HepG2 (cell line): Measurements from ENCODE around the gene JAGN1. TPM values are rescaled to one million over a fixed set of nuclear protein-coding genes. Genes with fewer than 3 reads are reported as not detected.

Experiments used
- ATAC-seq: fragments of 200-7000 bp; cut with Tn5 transposase; 3 replicates; pipeline ENCODE4 v1.9.1; 2020; ENCODE audit warnings: mild to moderate bottlenecking, moderate library complexity
- BruUV-seq: library from RNA; stranded (reverse); fragments of 400-500 nt; replicated peaks from 2 replicates; lab custom pipeline; 2021; lab: Mats Ljungman, UMichigan
- CTCF ChIA-PET: fragments of 300-600 bp; formaldehyde crosslinking; extraction: SDS; loops from one replicate; lab custom pipeline; 2021; ENCODE audit warnings: low total read pairs, inconsistent platforms, low intra/inter-chr PET ratio; lab: Yijun Ruan, JAX
- POLR2A ChIA-PET: fragments of 350-600 bp; sonication (Branson Sonifier 250); formaldehyde crosslinking; loops from one replicate; lab custom pipeline; 2020; ENCODE audit warnings: antibody characterized with exemption, inconsistent platforms; lab: Yijun Ruan, JAX
- DNase-seq: peaks from one replicate; pipeline ENCODE4 v3.0.0-alpha.2; 2015; ENCODE audit warnings: low spot score
- FAIRE-seq: peaks from 3 replicates; lab custom pipeline; 2011; peaks lifted over from hg19 to GRCh38; lab: Jason Lieb, UNC
- H2AFZ ChIP-seq: one replicate; pipeline ENCODE4 v1.6.1; 2011; ENCODE audit warnings: low read length, inconsistent platforms
- H3K27ac ChIP-seq: fragments of 300-600 bp; 3 replicates; pipeline ENCODE4 v1.8.0; 2011; ENCODE audit warnings: mixed run types, mild to moderate bottlenecking, mixed read lengths, low read length, inconsistent platforms; ENCODE audit not compliant: insufficient read depth; ENCODE audit errors: extremely low read length
- H3K27me3 ChIP-seq, 2 experiments: fragments of 200-600 bp in 1 of 2; 2 replicates in 1 of 2; 3 replicates in 1 of 2; pipeline versions ENCODE4 v1.6.0 to v1.8.0; 2011; ENCODE audit warnings: low read length in 2 of 2, mild to moderate bottlenecking in 2 of 2, moderate library complexity in 2 of 2, inconsistent platforms in 1 of 2; ENCODE audit not compliant: insufficient read depth in 2 of 2, control insufficient read depth in 1 of 2
- H3K36me3 ChIP-seq, 2 experiments: fragments of 200-600 bp in 1 of 2; replicated peaks in 1 of 2; 2 replicates in 1 of 2; 3 replicates in 1 of 2; pipeline versions ENCODE4 v1.5.1 to v1.8.0; 2011; ENCODE audit warnings: low read length in 2 of 2, inconsistent platforms in 1 of 2; ENCODE audit not compliant: insufficient read depth in 2 of 2, control insufficient read depth in 1 of 2
- H3K4me1 ChIP-seq: 2 replicates; pipeline ENCODE4 v1.5.1; 2012; ENCODE audit warnings: low read length, inconsistent platforms; ENCODE audit not compliant: insufficient read depth
- H3K4me2 ChIP-seq: 2 replicates; pipeline ENCODE4 v1.6.0; 2011; ENCODE audit warnings: low read depth, low read length, inconsistent platforms
- H3K4me3 ChIP-seq, 3 experiments: fragments of 200-600 bp in 1 of 3; sonication (generic), shearing (Covaris generic) in 1 of 3; replicated peaks in 1 of 3; 2 replicates each; pipeline ENCODE4 v1.5.1; 2011 to 2016; ENCODE audit warnings: low read length in 3 of 3, inconsistent platforms in 2 of 3, low read depth in 2 of 3, mild to moderate bottlenecking in 2 of 3, control low read depth in 1 of 3, mixed read lengths in 1 of 3; ENCODE audit not compliant: insufficient read depth in 1 of 3
- H3K79me2 ChIP-seq: one replicate; pipeline ENCODE4 v1.6.1; 2011; ENCODE audit warnings: low read length, inconsistent platforms; ENCODE audit not compliant: insufficient read depth
- H3K9ac ChIP-seq: 2 replicates; pipeline ENCODE4 v1.6.0; 2011; ENCODE audit warnings: mild to moderate bottlenecking, low read depth, low read length, inconsistent platforms; ENCODE audit not compliant: insufficient read depth
- H3K9me3 ChIP-seq: 2 replicates; pipeline ENCODE4 v1.5.1; 2012; ENCODE audit warnings: mild to moderate bottlenecking, low read length
- H4K20me1 ChIP-seq: 2 replicates; pipeline ENCODE4 v1.6.0; 2011; ENCODE audit warnings: inconsistent platforms, mild to moderate bottlenecking, low read length, moderate library complexity; ENCODE audit not compliant: insufficient read depth
- ASH2L ChIP-seq: fragments of 300-600, 200-600 bp; sonication (generic); IDR thresholded peaks from 2 replicates; pipeline ENCODE4 v1.7.0; 2017; ENCODE audit warnings: low read depth, mild to moderate bottlenecking, moderate library complexity, mixed read lengths, low read length; ENCODE audit not compliant: insufficient read length
- FOSL2 ChIP-seq: sonication (generic); formaldehyde crosslinking; IDR thresholded peaks from 2 replicates; pipeline ENCODE4 v1.4.0; 2020; ENCODE audit warnings: missing genetic modification reagents
- GPN1 ChIP-seq: sonication (generic); formaldehyde crosslinking; IDR thresholded peaks from 2 replicates; pipeline ENCODE4 v1.5.1; 2020; ENCODE audit warnings: missing genetic modification reagents, borderline replicate concordance
- HMGA1 ChIP-seq: sonication (generic); formaldehyde crosslinking; conservative IDR thresholded peaks from 2 replicates; pipeline ENCODE4 v1.4.0; 2020; ENCODE audit warnings: missing genetic modification reagents
- LCORL ChIP-seq, 2 experiments: fragments of 450-650 bp in 1 of 2; sonication (generic) in 1 of 2; formaldehyde crosslinking in 1 of 2; IDR thresholded peaks; 2 replicates each; pipeline versions ENCODE4 v1.5.0 to v1.6.1; 2017 to 2020; ENCODE audit warnings: antibody characterized with exemption in 1 of 2, missing genetic modification reagents in 1 of 2
- MAF1 ChIP-seq: sonication (generic); formaldehyde crosslinking; IDR thresholded peaks from 2 replicates; pipeline ENCODE4 v1.5.0; 2020; ENCODE audit warnings: missing genetic modification reagents, borderline replicate concordance
- PTBP1 ChIP-seq: fragments of 200-400 bp; formaldehyde crosslinking; IDR thresholded peaks from 2 replicates; pipeline ENCODE4 v1.6.1; 2018; ENCODE audit warnings: low read length, low read depth; ENCODE audit not compliant: poor library complexity, severe bottlenecking
- SNRNP70 ChIP-seq: fragments of 200-400 bp; formaldehyde crosslinking; IDR thresholded peaks from 2 replicates; pipeline ENCODE4 v1.6.1; 2017; ENCODE audit warnings: mild to moderate bottlenecking, low read depth, low read length, moderate library complexity
- SP4 ChIP-seq: sonication (generic); formaldehyde crosslinking; IDR thresholded peaks from 2 replicates; pipeline ENCODE4 v1.8.1; 2023; ENCODE audit warnings: mild to moderate bottlenecking, missing genetic modification reagents
- ZFP36L2 ChIP-seq: sonication (generic); formaldehyde crosslinking; IDR thresholded peaks from 2 replicates; pipeline ENCODE4 v1.4.0; 2020; ENCODE audit warnings: missing genetic modification reagents
- ZNF263 ChIP-seq: sonication (generic); formaldehyde crosslinking; IDR thresholded peaks from 2 replicates; pipeline ENCODE4 v1.4.0; 2020; ENCODE audit warnings: missing genetic modification reagents
- ZNF782 ChIP-seq: sonication (generic); formaldehyde crosslinking; IDR thresholded peaks from 2 replicates; pipeline ENCODE4 v1.4.0; 2020; ENCODE audit warnings: missing genetic modification reagents, mild to moderate bottlenecking, borderline replicate concordance
- WGBS: methylation state at CpG from one replicate; pipeline ENCODE4 v1.1.6; 2017; ENCODE audit warnings: low lambda C conversion rate; 5-methylcytosine and 5-hydroxymethylcytosine counted together
- in situ Hi-C: cut with HindIII; loops from 2 replicates; pipeline ENCODE4 v1.10.0; 2017; ENCODE audit warnings: low pct_unique_long_range_greater_than_20kb; ENCODE audit not compliant: extremely low pct_ligation_motif_present
- intact Hi-C: fragments of 100-400 bp; cut with micrococcal nuclease; formaldehyde crosslinking; loops from one replicate; pipeline ENCODE4 v1.10.0; 2022; ENCODE audit not compliant: unreplicated experiment
- polyA plus RNA-seq, 8 experiments: library from polyadenylated mRNA; depleted of rRNA in 3 of 8; stranded (reverse) in 7 of 8; unstranded in 1 of 8; fragments of >200 nt; fragmentation: Illumina TruSeq in 4 of 8; extraction: Trizol in 4 of 8; gene quantifications; 2 replicates each; pipeline versions ENCODE4 v1.2.1 to v1.2.3, GENCODE V29; 2011 to 2016; ENCODE audit warnings: low read depth in 4 of 8, missing spikeins in 1 of 8, mixed read lengths in 1 of 8; ENCODE audit not compliant: insufficient read depth in 1 of 8
- total RNA-seq, 5 experiments: library from RNA; depleted of rRNA; stranded (reverse); fragments of >200 nt; fragmentation: Illumina TruSeq; extraction: Trizol; gene quantifications; 2 replicates each; pipeline ENCODE4 v1.2.3, GENCODE V29; 2016; ENCODE audit warnings: low read depth in 1 of 5
- TF ChIP-seq, protein P1 (sequence below): sonication (generic); formaldehyde crosslinking; IDR thresholded peaks from 2 replicates; pipeline ENCODE4 v1.4.0; 2020; ENCODE audit warnings: missing genetic modification reagents, mild to moderate bottlenecking, borderline replicate concordance
- TF ChIP-seq, protein P2 (sequence below): sonication (generic); formaldehyde crosslinking; IDR thresholded peaks from 2 replicates; pipeline ENCODE4 v1.4.0; 2020; ENCODE audit warnings: missing genetic modification reagents, borderline replicate concordance

Gene JAGN1
- total and polyA plus RNA-seq, 2 of the 13 experiments (the other 11 are each of a cell fraction or from before 2014, with no cell fraction given), result 49.9 to 50.9 TPM

DNA sequence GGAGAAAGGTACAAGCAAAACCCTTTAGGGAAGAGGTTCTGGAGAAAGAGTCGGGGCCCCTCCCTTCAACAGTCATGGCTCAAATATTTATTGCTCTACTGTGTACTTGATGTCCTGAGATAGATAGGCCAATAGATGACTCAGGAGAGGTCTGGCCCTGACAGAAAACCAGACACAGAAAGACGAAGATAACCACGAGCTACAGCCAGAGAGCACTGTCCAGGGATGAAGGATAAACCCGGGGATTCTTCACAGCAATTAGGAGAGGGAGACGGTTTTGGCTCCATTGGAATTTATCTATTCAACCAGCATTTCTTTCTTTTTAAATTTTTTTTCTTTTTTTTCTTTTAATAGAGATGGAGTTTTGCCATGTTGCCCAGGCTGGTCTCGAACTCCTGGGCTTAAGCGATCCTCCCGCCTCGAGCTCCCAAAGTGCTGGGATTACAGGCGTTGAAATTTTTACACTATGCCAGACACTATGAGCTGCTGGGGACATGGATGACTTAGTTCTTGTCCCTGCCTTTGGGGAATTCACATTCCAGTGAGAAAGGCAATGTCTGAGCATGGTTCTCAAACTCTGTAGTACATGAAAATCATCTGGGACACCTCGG lies 5.8 kb upstream of the JAGN1 start:
- intact Hi-C loops, result no loop called here
- Histone ChIP-seq H3K36me3 (no peaks in the 10 kb centered on the region), H4K20me1 (no peaks in the 10 kb centered on the region), H3K79me2 (no peaks in the 10 kb centered on the region), H3K4me1 (peaks cover 33% of the 10 kb centered on the region), H3K9ac (no peak overlapping the region), H3K27me3 (no peaks in the 10 kb centered on the region), H2AFZ (no peak overlapping the region), H3K4me2 (no peak overlapping the region; the same call in 1 of the 2 replicates), H3K4me3 (no peak overlapping the region), H3K9me3 (no peaks in the 10 kb centered on the region), H3K27ac (no peak overlapping the region)
- no TSS peak for BruUV-seq
- POLR2A ChIA-PET, result interaction anchor here (1.3 to 2.0 kb wide), 4 partner anchors 13 to 48 kb away, joined by 4 to 7 read pairs (median 5); partner anchors contain the start of genes CRELD1 and IL17RE
- DNase-seq, result peak; percentile 29
- 39% methylated on average over 11 of the region's 11 CpGs for WGBS
- no peak for FAIRE-seq
- peak; percentile 42 for TF ChIP-seq FOSL2 (CRISPR knock-in tag)
- no peak for TF ChIP-seq LCORL (IDR thresholded peaks at IDR 0.05)
- TF ChIP-seq LCORL (CRISPR knock-in tag; IDR thresholded peaks at IDR 0.05), result no peak
- peak; percentile 90 for TF ChIP-seq ZNF263 (CRISPR knock-in tag)
- peak; percentile 52; the same call in 2 of the 3 replicates for ATAC-seq
- CTCF ChIA-PET, result no interaction called here
- in situ Hi-C loops, result no loop called here

DNA sequence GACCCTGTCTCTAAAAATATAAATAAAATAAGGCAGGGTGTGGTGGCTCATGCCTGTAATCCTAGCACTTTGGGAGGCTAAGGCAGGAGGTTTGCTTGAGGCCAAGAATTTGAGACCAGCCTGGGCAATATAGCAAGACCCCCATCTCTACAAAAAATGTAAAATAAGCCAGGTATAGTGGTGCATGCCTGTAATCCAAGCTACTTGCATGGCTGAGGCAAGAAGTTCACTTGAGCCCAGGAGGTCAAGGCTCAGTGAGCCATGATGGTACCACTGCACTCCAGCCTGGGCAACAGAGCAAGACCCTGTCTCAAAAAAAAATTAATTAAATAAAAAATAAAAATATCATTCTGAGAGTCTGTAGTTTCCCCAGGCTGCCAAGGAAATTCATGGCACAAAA lies 4.1 kb upstream of the JAGN1 start:
- H2AFZ ChIP-seq, result no peak overlapping the region
- no peaks in the 10 kb centered on the region for H3K9me3 ChIP-seq
- no TSS peak for BruUV-seq
- no peaks in the 10 kb centered on the region; a peak in 1 of 5 replicates for H3K27me3 ChIP-seq
- no peak overlapping the region for H3K9ac ChIP-seq
- peaks cover 9% of the 10 kb centered on the region for H3K79me2 ChIP-seq
- H4K20me1 ChIP-seq, result no peaks in the 10 kb centered on the region
- CTCF ChIA-PET, result no interaction called here
- in situ Hi-C loops (no loop called here), intact Hi-C loops (no loop called here)
- peaks cover 35% of the 10 kb centered on the region for H3K4me1 ChIP-seq
- POLR2A ChIA-PET, result interaction anchor here (1.0 to 1.2 kb wide), 2 partner anchors 12 to 22 kb away, joined by 3 to 4 read pairs; no protein-coding TSS in a partner anchor
- H3K36me3 ChIP-seq, result no peaks in the 10 kb centered on the region
- DNase-seq, result no peak
- ATAC-seq, result no peak
- H3K27ac ChIP-seq, result no peak overlapping the region
- FAIRE-seq, result no peak
- H3K4me3 ChIP-seq, result no peak overlapping the region
- no peak overlapping the region for H3K4me2 ChIP-seq
- TF ChIP-seq ZFP36L2 (no peak), ASH2L (no peak), SP4 (CRISPR knock-in tag) (no peak), HMGA1 (CRISPR knock-in tag) (no peak), MAF1 (CRISPR knock-in tag) (no peak), ZNF782 (no peak), GPN1 (CRISPR knock-in tag) (no peak), PTBP1 (no peak), SNRNP70 (no peak)
- TF ChIP-seq, protein P1, sequence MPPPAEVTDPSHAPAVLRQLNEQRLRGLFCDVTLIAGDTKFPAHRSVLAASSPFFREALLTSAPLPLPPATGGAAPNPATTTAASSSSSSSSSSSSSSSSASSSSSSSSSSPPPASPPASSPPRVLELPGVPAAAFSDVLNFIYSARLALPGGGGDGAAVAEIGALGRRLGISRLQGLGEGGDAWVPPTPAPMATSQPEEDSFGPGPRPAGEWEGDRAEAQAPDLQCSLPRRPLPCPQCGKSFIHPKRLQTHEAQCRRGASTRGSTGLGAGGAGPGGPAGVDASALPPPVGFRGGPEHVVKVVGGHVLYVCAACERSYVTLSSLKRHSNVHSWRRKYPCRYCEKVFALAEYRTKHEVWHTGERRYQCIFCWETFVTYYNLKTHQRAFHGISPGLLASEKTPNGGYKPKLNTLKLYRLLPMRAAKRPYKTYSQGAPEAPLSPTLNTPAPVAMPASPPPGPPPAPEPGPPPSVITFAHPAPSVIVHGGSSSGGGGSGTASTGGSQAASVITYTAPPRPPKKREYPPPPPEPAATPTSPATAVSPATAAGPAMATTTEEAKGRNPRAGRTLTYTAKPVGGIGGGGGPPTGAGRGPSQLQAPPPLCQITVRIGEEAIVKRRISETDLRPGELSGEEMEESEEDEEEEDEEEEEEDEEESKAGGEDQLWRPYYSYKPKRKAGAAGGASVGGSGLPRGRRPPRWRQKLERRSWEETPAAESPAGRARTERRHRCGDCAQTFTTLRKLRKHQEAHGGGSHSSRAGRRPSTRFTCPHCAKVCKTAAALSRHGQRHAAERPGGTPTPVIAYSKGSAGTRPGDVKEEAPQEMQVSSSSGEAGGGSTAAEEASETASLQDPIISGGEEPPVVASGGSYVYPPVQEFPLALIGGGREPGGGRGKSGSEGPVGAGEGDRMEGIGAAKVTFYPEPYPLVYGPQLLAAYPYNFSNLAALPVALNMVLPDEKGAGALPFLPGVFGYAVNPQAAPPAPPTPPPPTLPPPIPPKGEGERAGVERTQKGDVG (CRISPR knock-in tag), result no peak
- TF ChIP-seq, protein P2, sequence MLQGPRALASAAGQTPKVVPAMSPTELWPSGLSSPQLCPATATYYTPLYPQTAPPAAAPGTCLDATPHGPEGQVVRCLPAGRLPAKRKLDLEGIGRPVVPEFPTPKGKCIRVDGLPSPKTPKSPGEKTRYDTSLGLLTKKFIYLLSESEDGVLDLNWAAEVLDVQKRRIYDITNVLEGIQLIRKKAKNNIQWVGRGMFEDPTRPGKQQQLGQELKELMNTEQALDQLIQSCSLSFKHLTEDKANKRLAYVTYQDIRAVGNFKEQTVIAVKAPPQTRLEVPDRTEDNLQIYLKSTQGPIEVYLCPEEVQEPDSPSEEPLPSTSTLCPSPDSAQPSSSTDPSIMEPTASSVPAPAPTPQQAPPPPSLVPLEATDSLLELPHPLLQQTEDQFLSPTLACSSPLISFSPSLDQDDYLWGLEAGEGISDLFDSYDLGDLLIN, result no peak
